GM23338 (cell line): ENCODE measurements around the gene SLC40A1. TPM values are rescaled to one million over a fixed set of nuclear protein-coding genes. Genes with fewer than 3 reads are reported as not detected.

Experiments
- CREB1 ChIP-seq: fragments of 250-450 bp; sonication (Bioruptor Pico); IDR thresholded peaks from 2 replicates; pipeline ENCODE4 v1.5.0; 2020; ENCODE audit warnings: low read depth, mild to moderate bottlenecking, moderate library complexity
- EZH2phosphoT487 ChIP-seq: fragments of 200-600 bp; sonication (generic); IDR thresholded peaks from one replicate; pipeline ENCODE4 v1.8.1; 2018; ENCODE audit warnings: antibody characterized with exemption; ENCODE audit not compliant: unreplicated experiment
- NANOG ChIP-seq: IDR thresholded peaks from 2 replicates; pipeline ENCODE4 v1.6.1; 2016; ENCODE audit warnings: antibody characterized with exemption, borderline replicate concordance
- STAT1 ChIP-seq: IDR thresholded peaks from one replicate; pipeline ENCODE4 v1.6.1; 2016; ENCODE audit warnings: antibody characterized with exemption; ENCODE audit not compliant: unreplicated experiment
- ZNF114 ChIP-seq: fragments of 250-450 bp; sonication (Bioruptor Pico); IDR thresholded peaks from 2 replicates; pipeline ENCODE4 v1.5.0; 2020; ENCODE audit warnings: mild to moderate bottlenecking, moderate library complexity
- polyA plus RNA-seq: library from polyadenylated mRNA; unstranded; fragments of >200 nt; fragmentation: Nextera tagmentation; extraction: Ambion mirVana; gene quantifications from 2 replicates; pipeline ENCODE4 v1.2.1, GENCODE V29; 2016
- total RNA-seq: library from RNA; depleted of rRNA; stranded (reverse); fragments of >200 nt; shearing (Covaris generic); gene quantifications from 2 replicates; pipeline ENCODE4 v1.2.3, GENCODE V29; 2014
- TF ChIP-seq, protein P1 (sequence below): fragments of 250-450 bp; sonication (Bioruptor Pico); IDR thresholded peaks from 2 replicates; pipeline ENCODE4 v1.5.0; 2020; ENCODE audit warnings: mild to moderate bottlenecking, moderate library complexity
- TF ChIP-seq, protein P2 (sequence below): IDR thresholded peaks from one replicate; pipeline ENCODE4 v1.6.1; 2018; ENCODE audit warnings: antibody characterized with exemption; ENCODE audit not compliant: unreplicated experiment

Gene SLC40A1
- total and polyA plus RNA-seq, 2 experiments from 2014 or later = 0.08 TPM; not detected in 1

DNA sequence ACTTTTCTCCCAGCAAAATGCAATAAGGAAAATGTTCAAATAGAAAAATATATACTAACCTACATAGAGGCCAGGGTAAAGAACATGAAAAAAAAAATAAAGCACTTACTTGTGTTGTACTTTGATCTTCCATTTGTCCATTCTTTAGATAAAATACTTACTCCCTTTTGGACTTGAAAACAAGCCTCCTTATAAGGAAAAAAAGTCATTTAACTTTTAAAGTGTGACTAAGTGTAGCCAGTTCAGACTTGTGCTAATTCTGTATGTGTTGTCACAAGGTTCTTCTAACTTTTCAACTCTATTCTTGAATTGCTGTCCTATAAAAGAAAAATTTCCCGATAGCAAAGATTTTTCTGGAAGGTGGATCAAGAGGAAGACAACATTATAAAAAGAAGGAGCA lies 23.2 kb downstream of the SLC40A1 start (continued):
- TF ChIP-seq, protein P1, sequence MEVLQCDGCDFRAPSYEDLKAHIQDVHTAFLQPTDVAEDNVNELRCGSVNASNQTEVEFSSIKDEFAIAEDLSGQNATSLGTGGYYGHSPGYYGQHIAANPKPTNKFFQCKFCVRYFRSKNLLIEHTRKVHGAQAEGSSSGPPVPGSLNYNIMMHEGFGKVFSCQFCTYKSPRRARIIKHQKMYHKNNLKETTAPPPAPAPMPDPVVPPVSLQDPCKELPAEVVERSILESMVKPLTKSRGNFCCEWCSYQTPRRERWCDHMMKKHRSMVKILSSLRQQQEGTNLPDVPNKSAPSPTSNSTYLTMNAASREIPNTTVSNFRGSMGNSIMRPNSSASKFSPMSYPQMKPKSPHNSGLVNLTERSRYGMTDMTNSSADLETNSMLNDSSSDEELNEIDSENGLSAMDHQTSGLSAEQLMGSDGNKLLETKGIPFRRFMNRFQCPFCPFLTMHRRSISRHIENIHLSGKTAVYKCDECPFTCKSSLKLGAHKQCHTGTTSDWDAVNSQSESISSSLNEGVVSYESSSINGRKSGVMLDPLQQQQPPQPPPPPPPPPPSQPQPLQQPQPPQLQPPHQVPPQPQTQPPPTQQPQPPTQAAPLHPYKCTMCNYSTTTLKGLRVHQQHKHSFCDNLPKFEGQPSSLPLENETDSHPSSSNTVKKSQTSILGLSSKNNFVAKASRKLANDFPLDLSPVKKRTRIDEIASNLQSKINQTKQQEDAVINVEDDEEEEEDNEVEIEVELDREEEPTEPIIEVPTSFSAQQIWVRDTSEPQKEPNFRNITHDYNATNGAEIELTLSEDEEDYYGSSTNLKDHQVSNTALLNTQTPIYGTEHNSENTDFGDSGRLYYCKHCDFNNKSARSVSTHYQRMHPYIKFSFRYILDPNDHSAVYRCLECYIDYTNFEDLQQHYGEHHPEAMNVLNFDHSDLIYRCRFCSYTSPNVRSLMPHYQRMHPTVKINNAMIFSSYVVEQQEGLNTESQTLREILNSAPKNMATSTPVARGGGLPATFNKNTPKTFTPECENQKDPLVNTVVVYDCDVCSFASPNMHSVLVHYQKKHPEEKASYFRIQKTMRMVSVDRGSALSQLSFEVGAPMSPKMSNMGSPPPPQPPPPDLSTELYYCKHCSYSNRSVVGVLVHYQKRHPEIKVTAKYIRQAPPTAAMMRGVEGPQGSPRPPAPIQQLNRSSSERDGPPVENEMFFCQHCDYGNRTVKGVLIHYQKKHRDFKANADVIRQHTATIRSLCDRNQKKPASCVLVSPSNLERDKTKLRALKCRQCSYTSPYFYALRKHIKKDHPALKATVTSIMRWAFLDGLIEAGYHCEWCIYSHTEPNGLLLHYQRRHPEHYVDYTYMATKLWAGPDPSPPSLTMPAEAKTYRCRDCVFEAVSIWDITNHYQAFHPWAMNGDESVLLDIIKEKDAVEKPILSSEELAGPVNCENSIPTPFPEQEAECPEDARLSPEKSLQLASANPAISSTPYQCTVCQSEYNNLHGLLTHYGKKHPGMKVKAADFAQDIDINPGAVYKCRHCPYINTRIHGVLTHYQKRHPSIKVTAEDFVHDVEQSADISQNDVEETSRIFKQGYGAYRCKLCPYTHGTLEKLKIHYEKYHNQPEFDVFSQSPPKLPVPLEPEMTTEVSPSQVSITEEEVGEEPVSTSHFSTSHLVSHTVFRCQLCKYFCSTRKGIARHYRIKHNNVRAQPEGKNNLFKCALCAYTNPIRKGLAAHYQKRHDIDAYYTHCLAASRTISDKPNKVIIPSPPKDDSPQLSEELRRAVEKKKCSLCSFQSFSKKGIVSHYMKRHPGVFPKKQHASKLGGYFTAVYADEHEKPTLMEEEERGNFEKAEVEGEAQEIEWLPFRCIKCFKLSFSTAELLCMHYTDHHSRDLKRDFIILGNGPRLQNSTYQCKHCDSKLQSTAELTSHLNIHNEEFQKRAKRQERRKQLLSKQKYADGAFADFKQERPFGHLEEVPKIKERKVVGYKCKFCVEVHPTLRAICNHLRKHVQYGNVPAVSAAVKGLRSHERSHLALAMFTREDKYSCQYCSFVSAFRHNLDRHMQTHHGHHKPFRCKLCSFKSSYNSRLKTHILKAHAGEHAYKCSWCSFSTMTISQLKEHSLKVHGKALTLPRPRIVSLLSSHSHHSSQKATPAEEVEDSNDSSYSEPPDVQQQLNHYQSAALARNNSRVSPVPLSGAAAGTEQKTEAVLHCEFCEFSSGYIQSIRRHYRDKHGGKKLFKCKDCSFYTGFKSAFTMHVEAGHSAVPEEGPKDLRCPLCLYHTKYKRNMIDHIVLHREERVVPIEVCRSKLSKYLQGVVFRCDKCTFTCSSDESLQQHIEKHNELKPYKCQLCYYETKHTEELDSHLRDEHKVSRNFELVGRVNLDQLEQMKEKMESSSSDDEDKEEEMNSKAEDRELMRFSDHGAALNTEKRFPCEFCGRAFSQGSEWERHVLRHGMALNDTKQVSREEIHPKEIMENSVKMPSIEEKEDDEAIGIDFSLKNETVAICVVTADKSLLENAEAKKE = no peak
- TF ChIP-seq ZNF114 (CRISPR knock-in tag) (no peak), STAT1 (no peak), EZH2phosphoT487 (no peak), NANOG (no peak), CREB1 (no peak)
- TF ChIP-seq, protein P2, sequence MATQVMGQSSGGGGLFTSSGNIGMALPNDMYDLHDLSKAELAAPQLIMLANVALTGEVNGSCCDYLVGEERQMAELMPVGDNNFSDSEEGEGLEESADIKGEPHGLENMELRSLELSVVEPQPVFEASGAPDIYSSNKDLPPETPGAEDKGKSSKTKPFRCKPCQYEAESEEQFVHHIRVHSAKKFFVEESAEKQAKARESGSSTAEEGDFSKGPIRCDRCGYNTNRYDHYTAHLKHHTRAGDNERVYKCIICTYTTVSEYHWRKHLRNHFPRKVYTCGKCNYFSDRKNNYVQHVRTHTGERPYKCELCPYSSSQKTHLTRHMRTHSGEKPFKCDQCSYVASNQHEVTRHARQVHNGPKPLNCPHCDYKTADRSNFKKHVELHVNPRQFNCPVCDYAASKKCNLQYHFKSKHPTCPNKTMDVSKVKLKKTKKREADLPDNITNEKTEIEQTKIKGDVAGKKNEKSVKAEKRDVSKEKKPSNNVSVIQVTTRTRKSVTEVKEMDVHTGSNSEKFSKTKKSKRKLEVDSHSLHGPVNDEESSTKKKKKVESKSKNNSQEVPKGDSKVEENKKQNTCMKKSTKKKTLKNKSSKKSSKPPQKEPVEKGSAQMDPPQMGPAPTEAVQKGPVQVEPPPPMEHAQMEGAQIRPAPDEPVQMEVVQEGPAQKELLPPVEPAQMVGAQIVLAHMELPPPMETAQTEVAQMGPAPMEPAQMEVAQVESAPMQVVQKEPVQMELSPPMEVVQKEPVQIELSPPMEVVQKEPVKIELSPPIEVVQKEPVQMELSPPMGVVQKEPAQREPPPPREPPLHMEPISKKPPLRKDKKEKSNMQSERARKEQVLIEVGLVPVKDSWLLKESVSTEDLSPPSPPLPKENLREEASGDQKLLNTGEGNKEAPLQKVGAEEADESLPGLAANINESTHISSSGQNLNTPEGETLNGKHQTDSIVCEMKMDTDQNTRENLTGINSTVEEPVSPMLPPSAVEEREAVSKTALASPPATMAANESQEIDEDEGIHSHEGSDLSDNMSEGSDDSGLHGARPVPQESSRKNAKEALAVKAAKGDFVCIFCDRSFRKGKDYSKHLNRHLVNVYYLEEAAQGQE = no peak
